GM21786 (cell line): Measurements from ENCODE around the gene GPX1.
A peak's percentile ranks its signal among the peaks of the same experiment; 100 is the strongest.
"Not testable (repeated sequence)": the region's sequence is repeated elsewhere in the genome, so short reads cannot be mapped to it uniquely, and the experiment has no call there.

Experiments
- ATAC-seq: cut with Tn5 transposase; IDR thresholded peaks from one replicate; pipeline ENCODE4 v1.9.1; 2021; ENCODE audit not compliant: unreplicated experiment

GPX1 gene

DNA sequence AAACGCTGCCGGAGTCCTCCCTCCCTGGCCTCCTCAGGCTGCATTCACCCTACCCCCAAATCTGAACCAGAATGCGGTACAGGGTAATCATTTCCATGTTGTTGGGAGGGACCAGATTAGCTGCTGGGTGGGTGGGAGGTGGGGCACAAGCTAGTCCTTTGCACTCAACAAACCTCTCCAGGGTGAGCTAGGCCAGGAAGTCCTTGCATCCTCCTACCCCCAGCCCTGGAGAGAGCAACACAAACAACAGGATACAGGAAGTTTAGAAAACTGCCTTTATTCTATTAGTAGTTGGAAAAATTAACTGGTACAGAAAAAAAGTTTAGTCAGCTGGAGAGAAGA lies 702 bp upstream of the GPX1 start:
- peak; percentile 6 for ATAC-seq

DNA sequence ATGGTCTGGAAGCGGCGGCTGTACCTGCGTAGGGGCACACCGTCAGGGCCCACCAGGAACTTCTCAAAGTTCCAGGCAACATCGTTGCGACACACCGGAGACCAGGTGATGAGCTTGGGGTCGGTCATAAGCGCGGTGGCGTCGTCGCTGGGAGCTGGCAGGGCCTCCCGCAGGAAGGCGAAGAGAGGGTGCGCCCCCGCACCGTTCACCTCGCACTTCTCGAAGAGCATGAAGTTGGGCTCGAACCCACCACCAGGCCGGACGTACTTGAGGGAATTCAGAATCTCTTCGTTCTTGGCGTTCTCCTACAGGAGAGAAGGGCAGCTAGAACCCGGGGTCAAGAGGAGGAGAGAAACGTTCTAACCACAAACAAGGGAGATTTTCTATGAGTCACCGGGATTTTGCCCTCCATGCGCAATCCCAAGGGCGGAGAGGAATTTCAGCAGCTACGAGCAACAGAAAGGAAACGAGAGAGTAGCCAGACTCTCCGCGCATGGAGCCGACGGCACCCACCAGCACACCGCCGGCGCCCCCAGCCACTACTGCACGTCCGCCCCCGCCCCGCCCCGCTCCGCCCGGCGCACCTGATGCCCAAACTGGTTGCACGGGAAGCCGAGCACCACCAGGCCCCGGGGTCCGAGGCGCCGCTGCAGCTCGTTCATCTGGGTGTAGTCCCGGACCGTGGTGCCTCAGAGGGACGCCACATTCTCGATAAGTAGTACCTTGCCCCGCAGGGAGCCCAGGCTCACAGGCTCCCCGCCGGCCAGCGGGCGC lies 523 bp downstream of the GPX1 start:
- ATAC-seq, result not testable (repeated sequence)

- ATAC-seq, result not testable (repeated sequence)
Observed at GRCh38 chr3:49357095-49357442, 1.1 kb downstream of the GPX1 start.

- no peak for ATAC-seq
Observed at GRCh38 chr3:49352890-49353421, 5.2 kb downstream of the GPX1 start.

GRCh38 chr3:49352281-49352680 lies 5.9 kb downstream of the GPX1 start:
- no peak for ATAC-seq

- no peak for ATAC-seq
Observed at GRCh38 chr3:49351521-49352011, 6.6 kb downstream of the GPX1 start.

GRCh38 chr3:49349348-49350114 lies 8.6 kb downstream of the GPX1 start:
- no peak for ATAC-seq

DNA sequence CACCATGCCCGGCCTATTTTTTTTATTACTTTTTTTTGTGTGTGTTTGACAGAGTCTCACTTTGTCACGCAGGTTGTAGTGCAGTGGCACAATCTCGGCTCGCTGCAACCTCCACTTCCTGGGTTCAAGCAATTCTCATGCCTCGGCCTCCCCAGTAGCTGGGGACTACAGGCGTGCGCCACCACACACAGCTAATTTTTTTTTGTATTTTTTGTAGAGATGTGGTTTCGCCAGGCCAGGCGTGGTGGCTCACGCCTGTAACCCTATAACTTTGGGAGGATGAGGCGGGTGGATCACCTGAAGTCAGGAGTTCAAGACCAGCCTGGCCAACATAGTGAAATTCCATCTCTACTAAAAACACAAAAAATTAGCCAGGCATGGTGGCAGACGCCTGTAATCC lies 9.8 kb downstream of the GPX1 start:
- ATAC-seq, result not testable (repeated sequence)

DNA sequence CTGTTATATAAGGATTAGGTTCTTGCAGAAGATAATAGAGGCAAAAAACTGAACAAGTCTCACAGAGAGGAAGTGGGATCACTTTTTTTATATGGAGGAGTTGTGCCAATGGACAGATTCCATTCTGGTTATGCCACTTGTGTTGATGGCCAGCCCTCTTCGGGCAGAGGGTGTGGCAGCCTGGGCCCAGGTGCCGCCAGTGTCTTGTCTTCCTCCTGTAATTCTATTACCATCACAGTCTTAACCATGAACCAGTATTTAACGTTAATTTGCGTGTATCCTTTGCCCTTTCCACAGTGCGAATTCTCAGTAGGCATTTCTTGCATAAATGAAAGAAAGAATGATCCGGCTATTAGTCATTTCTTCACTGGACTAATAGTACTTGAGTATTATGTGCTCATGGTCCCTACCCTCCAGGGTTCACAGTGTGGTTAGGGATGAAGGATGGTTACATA lies 11.3 kb downstream of the GPX1 start:
- ATAC-seq, result no peak

- ATAC-seq, result no peak
Observed at GRCh38 chr3:49343163-49343562, 15.0 kb downstream of the GPX1 start.

DNA sequence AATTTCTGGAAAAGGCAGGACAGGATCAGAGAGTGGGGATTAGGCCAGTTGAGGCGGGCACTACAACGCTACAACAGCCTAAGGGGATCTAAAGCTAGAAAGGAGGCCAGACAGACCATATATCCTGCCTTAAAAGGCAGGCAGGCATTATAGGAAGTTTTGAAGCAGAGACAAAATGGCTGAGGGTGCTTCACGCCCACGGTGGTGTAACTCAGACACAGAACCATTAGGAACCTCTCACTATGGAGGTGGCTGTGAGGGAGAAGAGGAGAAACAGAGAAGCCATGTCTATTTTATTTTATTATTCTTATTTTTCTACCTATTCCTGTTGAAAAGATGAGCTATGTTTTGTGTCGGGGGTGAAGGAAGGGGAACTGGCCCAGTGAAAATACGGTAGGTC lies 16.2 kb downstream of the GPX1 start:
- ATAC-seq, result no peak

DNA sequence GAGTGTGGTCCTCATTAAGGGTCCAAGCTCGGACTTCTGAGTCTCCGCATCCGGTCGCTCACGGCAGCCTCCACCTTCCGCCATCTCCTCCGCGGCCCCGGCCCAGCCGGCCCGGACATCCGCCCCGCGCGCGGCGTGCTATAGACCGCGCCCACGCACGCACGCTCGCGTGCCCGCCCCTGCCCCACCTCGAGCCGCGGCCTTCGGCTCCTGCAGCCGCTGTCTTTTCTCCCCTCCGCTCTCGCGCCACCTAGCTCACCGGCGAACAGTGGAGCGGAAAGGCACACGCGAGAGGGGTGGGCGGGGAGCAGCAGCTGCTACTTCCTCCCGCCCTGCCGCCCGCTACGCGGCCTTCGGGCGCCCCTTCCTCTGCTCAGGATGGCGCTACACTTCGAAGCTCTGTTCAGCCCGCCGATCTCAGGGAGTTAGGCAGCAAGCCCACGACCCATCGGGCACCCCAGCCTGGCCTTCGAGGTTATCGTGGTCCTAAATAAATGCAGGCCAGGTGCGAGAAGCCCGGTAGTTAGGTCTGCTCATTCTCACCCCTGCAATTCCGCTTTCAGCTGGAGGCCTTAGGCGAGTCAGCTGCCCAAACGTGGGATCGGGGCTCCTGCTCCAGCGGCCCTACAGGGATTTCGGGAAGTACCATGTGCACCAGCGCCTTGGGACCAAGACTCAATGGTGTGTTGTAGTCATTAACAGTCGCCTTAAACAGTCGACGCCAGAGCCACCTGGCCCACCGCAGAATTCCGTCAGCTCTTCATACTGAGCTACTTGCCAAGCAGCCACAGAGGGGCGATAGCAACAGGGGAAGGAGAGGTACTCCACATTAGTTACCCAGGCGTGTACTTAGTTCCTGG lies 18.0 kb downstream of the GPX1 start, which contains the start of gene USP4:
TSS of gene USP4 (minus strand) at position 113 of the 860 bp plus-strand sequence. CDS start at position 84, 29 bp downstream.
- ATAC-seq, result peak; percentile 72

DNA sequence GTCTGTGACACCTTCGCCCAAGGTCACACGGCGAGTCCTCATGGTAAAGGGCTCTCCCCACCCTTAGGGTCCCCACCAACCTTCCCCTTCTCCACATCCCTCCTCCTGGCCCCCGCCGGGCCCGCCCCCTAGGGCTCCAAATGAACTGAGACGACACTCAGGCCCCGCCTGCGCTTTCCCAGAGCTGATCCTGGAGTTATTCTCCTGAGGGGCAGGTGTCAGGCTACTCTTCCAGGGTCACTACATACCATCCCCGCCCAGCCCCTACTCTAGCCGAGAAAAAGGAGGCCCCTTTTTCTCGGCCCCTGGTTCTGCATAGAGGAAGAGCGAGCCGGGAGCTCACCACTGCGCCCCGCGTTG lies 18.6 kb downstream of the GPX1 start:
- no peak for ATAC-seq

DNA sequence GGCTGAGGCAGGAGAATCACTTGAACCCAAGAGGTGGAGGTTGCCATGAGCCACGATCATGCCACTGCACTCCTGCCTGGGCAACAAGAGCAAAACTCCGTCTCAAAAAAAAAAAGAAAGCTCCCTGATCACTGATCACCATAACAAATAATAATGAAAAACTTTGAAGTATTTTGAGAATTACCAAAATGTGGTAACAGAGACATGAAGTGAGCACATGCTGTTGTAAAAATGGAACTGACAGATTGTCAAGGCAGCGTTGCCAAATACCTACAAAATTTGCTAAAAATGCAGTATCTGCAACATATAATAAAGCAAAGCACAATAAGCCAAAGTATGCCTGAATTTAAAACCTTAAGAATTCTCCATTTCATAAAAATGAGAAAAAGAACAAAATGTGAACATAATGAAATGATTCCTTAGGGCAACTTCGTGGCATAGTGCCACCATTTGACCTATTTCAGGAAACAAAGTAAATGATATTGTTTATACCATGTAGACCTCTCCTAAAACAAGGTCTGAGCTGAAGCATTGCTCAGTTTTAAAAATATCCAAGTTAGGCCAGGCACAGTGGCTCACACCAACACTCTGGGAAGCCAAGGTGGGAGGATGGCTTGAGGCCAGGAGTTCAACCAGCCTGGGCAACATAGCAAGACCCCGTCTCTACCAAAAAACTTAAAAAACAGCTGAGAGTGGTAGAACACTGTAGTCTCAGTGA lies 24.1 kb downstream of the GPX1 start:
- no peak for ATAC-seq

DNA sequence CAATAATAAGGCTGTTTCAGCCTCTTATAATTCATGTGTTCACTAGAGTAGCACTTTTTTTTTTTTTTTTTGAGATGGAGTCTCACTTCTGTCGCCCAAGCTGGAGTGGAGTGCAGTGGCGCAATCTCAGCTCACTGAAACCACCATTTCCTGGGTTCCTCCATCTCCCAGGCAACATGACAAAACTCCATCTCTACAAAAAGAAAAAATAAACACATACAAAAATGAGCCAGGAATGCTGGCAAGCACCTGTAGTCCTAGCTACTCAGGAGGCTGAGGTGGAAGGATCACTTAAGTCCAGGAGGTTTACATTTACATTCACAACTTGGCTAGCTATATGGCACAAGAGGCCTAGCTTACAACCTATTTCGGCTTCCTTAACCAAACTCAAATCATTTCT lies 25.1 kb downstream of the GPX1 start:
- ATAC-seq, result no peak

DNA sequence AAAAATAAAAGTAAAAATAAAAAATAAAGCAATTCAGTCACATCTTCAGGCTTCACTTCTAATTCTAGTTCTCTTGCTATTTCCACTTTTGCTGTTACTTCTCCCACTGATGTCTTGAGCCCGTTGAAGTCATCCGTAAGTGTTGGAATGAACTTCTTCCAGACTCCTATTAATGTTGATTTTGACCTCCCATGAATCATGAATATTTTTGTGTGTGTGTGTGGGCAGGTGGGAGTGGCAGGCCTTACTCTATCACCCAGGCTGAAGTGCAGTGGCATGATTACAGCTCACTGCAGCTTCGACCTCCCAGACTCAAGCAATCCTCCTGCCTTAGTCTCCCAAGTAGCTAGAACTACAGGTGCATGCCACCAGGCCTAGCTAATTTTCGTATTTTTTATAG lies 29.0 kb downstream of the GPX1 start:
- no peak for ATAC-seq

DNA sequence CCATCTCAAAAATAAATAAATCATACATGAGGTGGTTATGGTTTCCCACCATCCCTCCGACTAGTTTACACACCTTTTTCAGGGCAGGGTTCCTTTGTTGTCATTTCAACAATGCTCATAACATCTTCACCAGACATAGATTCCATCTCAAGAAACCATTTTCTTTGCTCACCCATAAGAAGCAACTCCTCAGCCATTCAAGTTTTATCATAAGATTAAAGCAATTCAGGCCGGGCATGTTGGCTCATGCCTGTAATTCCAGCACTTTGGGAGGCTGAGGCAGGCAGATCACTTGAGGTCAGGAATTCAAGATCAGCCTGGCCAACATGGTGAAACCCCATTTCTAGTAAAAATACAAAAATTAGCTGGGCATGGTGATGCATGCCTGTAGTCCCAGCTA lies 29.8 kb downstream of the GPX1 start:
- not testable (repeated sequence) for ATAC-seq

DNA sequence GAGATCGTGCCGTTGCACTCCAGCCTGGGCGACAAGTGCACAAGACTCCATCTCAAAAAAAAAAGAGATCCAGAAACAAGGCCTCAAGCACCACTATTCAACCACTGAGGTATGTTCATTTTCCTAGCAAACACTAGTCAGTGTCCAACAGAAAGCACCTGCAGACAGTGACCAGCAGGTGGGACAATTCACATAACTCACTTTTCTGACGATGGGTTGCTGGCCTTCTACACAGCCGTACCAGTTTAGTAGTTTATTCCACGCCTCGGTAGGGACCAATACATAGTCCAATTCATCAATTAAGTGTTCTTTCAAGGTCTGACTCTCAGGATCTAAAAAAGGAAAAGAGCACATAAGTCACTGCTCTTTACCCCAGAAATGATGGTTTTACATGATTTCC lies 30.7 kb downstream of the GPX1 start:
- ATAC-seq, result no peak

DNA sequence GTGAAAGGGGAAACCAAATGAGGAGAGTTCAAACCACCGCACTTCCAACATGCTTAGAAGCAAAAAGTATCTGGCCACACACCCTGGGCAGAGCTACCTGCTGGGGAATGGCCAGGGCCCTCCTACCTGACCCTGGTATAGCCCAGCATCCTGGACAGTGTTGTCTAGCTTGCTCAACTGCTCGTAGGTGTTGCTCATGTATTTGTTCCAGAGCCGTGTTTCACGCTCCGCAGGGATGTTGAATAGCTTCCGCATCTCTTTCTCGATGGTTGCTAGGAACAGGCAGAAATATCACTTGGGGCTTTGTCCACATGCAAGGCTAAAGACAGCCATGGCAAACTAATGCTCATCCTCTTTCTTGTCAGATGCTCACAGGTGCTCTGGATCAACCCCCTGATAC lies 33.4 kb downstream of the GPX1 start:
- ATAC-seq, result no peak

DNA sequence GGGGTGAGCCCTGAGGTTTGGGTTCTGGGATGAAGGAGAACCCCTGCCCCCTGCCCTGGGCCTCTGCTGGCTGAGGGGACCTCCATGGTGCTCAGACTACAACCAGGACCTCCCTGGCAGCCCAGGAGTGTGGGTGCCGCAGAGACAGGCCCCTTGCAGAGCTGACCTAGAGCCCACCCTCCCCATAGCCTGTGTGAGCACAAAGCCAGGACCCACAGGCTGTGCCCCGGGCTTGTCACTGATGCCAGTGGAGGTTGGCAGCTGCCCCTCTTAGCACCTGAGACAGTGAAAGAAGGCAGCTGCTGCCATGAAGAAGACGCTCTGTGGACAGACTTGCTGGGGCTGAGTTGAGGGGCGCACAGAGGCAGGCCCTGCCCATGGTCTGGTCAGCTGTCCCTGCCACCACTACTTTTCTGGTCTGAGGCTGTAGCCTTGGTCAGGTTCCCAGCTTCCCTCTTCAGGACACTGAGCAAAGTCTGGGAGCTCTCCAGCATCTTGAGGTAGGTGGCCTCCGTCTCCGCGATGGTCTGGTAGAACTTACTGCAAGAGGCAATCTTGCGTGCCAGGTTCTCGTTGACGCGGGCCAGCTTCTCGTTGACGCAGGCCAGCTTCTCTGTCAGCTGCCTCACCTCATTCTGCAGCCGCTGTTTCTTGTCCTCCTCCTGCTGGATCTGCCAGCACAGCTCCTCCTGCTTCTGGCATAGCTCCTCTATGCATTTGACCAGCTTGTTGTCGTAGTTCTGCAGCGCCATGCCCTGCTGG lies 41.3 kb downstream of the GPX1 start:
- no peak for ATAC-seq
